HCT116 (cell line): ENCODE data around the gene PRKN. TPM values are rescaled to one million over a fixed set of nuclear protein-coding genes. Genes with fewer than 3 reads are reported as not detected.

Experiments
- ATAC-seq: fragments of 200-7000 bp; cut with Tn5 transposase; 2 replicates; pipeline ENCODE4 v1.9.1; 2020; ENCODE audit warnings: mild to moderate bottlenecking, moderate library complexity
- BruUV-seq: library from RNA; stranded (reverse); fragments of 400-500 nt; replicated peaks from 2 replicates; lab custom pipeline; 2021; lab: Mats Ljungman, UMichigan
- CTCF ChIA-PET: fragments of 300-600 bp; sonication (Branson Sonifier 250); formaldehyde crosslinking; loops from one replicate; lab custom pipeline; 2021; ENCODE audit warnings: antibody characterized with exemption; lab: Charles Lee
- POLR2A ChIA-PET: fragments of 300-600, 350-600 bp; sonication (Branson Sonifier 250); formaldehyde crosslinking; loops from one replicate; lab custom pipeline; 2021; ENCODE audit warnings: antibody characterized with exemption; lab: Charles Lee
- RAD21 ChIA-PET, 2 experiments: fragments of 300-600 bp; sonication (Branson Sonifier 250); formaldehyde crosslinking; loops; one replicate each; lab custom pipeline; 2023; ENCODE audit warnings: low total read pairs in 2 of 2; ENCODE audit not compliant: uncharacterized antibody in 2 of 2, unreplicated experiment in 2 of 2, low non-redundant PET in 1 of 2; lab: Charles Lee
- DNase-seq: peaks from one replicate; pipeline ENCODE4 v3.0.0-alpha.2; 2010; ENCODE audit warnings: low read depth, low spot score
- H2AFZ ChIP-seq: fragments of 200-600 bp; shearing (Covaris generic), sonication (generic); 2 replicates; pipeline ENCODE4 v1.6.1; 2017; ENCODE audit warnings: low read depth, mixed run types, mixed read lengths, antibody characterized with exemption, low read length; ENCODE audit not compliant: poor library complexity, severe bottlenecking
- H3K27ac ChIP-seq: 2 replicates; pipeline ENCODE4 v1.5.1; 2012; ENCODE audit warnings: low read depth, low read length
- H3K27me3 ChIP-seq: fragments of 200-600 bp; sonication (generic); 2 replicates; pipeline ENCODE4 v1.6.1; 2016; ENCODE audit warnings: mixed run types, low read length, mixed read lengths; ENCODE audit not compliant: insufficient read depth
- H3K36me3 ChIP-seq, 2 experiments: fragments of 200-500 bp in 1 of 2; fragments of 200-600 bp in 1 of 2; sonication (Bioruptor generic) in 1 of 2; sonication (generic) in 1 of 2; 2 replicates each; pipeline versions ENCODE4 v1.5.1 to v1.6.1; 2014 to 2016; ENCODE audit warnings: low read length in 2 of 2, inconsistent platforms in 1 of 2, mixed read lengths in 1 of 2, mixed run types in 1 of 2; ENCODE audit not compliant: insufficient read depth in 2 of 2, control insufficient read depth in 1 of 2
- H3K4me1 ChIP-seq, 2 experiments: fragments of 200-600 bp in 1 of 2; sonication (generic) in 1 of 2; 2 replicates each; pipeline versions ENCODE4 v1.5.1 to v1.6.1; 2012 to 2017; ENCODE audit warnings: low read length in 2 of 2, inconsistent platforms in 1 of 2, mild to moderate bottlenecking in 1 of 2, mixed read lengths in 1 of 2, mixed run types in 1 of 2, moderate library complexity in 1 of 2; ENCODE audit not compliant: insufficient read depth in 2 of 2, control insufficient read depth in 1 of 2
- H3K4me2 ChIP-seq: fragments of 200-600 bp; sonication (generic); 2 replicates; pipeline ENCODE4 v1.6.1; 2017; ENCODE audit warnings: mixed run types, low read length, mixed read lengths
- H3K4me3 ChIP-seq, 2 experiments: fragments of 200-600 bp in 1 of 2; sonication (generic) in 1 of 2; replicated peaks in 1 of 2; 2 replicates each; pipeline ENCODE4 v1.5.1; 2011 to 2016; ENCODE audit warnings: low read length in 2 of 2, control low read depth in 1 of 2, low read depth in 1 of 2, mild to moderate bottlenecking in 1 of 2, mixed read lengths in 1 of 2, mixed run types in 1 of 2
- H3K79me2 ChIP-seq: fragments of 200-600 bp; sonication (generic); 2 replicates; pipeline ENCODE4 v1.6.1; 2017; ENCODE audit warnings: mild to moderate bottlenecking, mixed run types, low read length, moderate library complexity, mixed read lengths; ENCODE audit not compliant: insufficient read depth
- H3K9ac ChIP-seq: fragments of 200-600 bp; sonication (generic); 2 replicates; pipeline ENCODE4 v1.6.1; 2016; ENCODE audit warnings: low read length, mixed read lengths
- H3K9me2 ChIP-seq: fragments of 200-600 bp; sonication (generic), shearing (Covaris generic); 2 replicates; pipeline ENCODE4 v1.6.1; 2017; ENCODE audit warnings: mixed run types, mild to moderate bottlenecking, moderate library complexity; ENCODE audit not compliant: insufficient read depth
- H3K9me3 ChIP-seq, 2 experiments: fragments of 200-500 bp in 1 of 2; fragments of 200-600 bp in 1 of 2; sonication (Bioruptor generic) in 1 of 2; sonication (generic) in 1 of 2; 2 replicates each; pipeline ENCODE4 v1.6.1; 2014 to 2017; ENCODE audit warnings: low read length in 2 of 2, mixed read lengths in 2 of 2, inconsistent platforms in 1 of 2, low read depth in 1 of 2, mild to moderate bottlenecking in 1 of 2, mixed run types in 1 of 2, moderate library complexity in 1 of 2; ENCODE audit not compliant: control insufficient read depth in 1 of 2, insufficient read depth in 1 of 2
- H4K20me1 ChIP-seq: fragments of 200-600 bp; sonication (generic), shearing (Covaris generic); 2 replicates; pipeline ENCODE4 v1.6.1; 2017; ENCODE audit warnings: mixed run types, mild to moderate bottlenecking, moderate library complexity; ENCODE audit not compliant: insufficient read depth
- CBX3 ChIP-seq: IDR thresholded peaks from 2 replicates; pipeline ENCODE4 v1.6.1; 2012; ENCODE audit warnings: low read depth
- CEBPB ChIP-seq: IDR thresholded peaks from 2 replicates; pipeline ENCODE4 v1.6.1; 2012; ENCODE audit warnings: low read depth
- EGR1 ChIP-seq: IDR thresholded peaks from 2 replicates; pipeline ENCODE4 v1.6.1; 2012; ENCODE audit warnings: low read depth
- ELF1 ChIP-seq: IDR thresholded peaks from 2 replicates; pipeline ENCODE4 v1.6.1; 2012; ENCODE audit warnings: low read depth, borderline replicate concordance
- EZH2 ChIP-seq: fragments of 200-600 bp; sonication (generic); IDR thresholded peaks from 2 replicates; pipeline ENCODE4 v1.6.1; 2017; ENCODE audit warnings: antibody characterized with exemption, mixed run types
- EZH2phosphoT487 ChIP-seq: fragments of 200-600 bp; IDR thresholded peaks from 2 replicates; pipeline ENCODE4 v1.6.1; 2018; ENCODE audit warnings: antibody characterized with exemption, borderline replicate concordance
- FOSL1 ChIP-seq: IDR thresholded peaks from 2 replicates; pipeline ENCODE4 v1.6.1; 2012; ENCODE audit warnings: low read depth
- JUND ChIP-seq: IDR thresholded peaks from 2 replicates; pipeline ENCODE4 v1.6.1; 2012
- POLR2A ChIP-seq: IDR thresholded peaks from 2 replicates; pipeline ENCODE4 v1.7.0; 2011; ENCODE audit warnings: borderline replicate concordance; ENCODE audit not compliant: insufficient read depth, insufficient read length; ENCODE audit errors: extremely low read depth
- POLR2AphosphoS5 ChIP-seq: IDR thresholded peaks from 2 replicates; pipeline ENCODE4 v1.6.1; 2011; ENCODE audit warnings: mild to moderate bottlenecking, low read depth, low read length, moderate library complexity
- RAD21 ChIP-seq: IDR thresholded peaks from 2 replicates; pipeline ENCODE4 v1.6.1; 2012; ENCODE audit warnings: low read depth, mild to moderate bottlenecking
- REST ChIP-seq: IDR thresholded peaks from 2 replicates; pipeline ENCODE4 v1.6.1; 2012; ENCODE audit warnings: low read depth
- SIN3A ChIP-seq: IDR thresholded peaks from 2 replicates; pipeline ENCODE4 v1.6.1; 2012; ENCODE audit warnings: low read depth
- SP1 ChIP-seq: IDR thresholded peaks from 2 replicates; pipeline ENCODE4 v1.6.1; 2012; ENCODE audit warnings: low read depth
- SRF ChIP-seq: IDR thresholded peaks from 2 replicates; pipeline ENCODE4 v1.6.1; 2012; ENCODE audit warnings: low read depth
- TCF7L2 ChIP-seq: IDR thresholded peaks from 2 replicates; pipeline ENCODE4 v1.7.0; 2011; ENCODE audit warnings: borderline replicate concordance, inconsistent platforms; ENCODE audit not compliant: insufficient read depth, insufficient read length; ENCODE audit errors: extremely low read depth
- ZBTB33 ChIP-seq: IDR thresholded peaks from 2 replicates; pipeline ENCODE4 v1.6.1; 2011; ENCODE audit warnings: mild to moderate bottlenecking, low read length, moderate library complexity; ENCODE audit not compliant: insufficient replicate concordance; ENCODE audit errors: extremely low read depth
- ZFX ChIP-seq: fragments of 450-650 bp; IDR thresholded peaks from 2 replicates; pipeline ENCODE4 v1.6.1; 2017
- ZNF274 ChIP-seq: fragments of 200-500 bp; sonication (Bioruptor generic); IDR thresholded peaks from 2 replicates; pipeline ENCODE4 v1.6.1; 2014; ENCODE audit warnings: mild to moderate bottlenecking, low read depth, low read length, inconsistent platforms
- intact Hi-C: fragments of 100-400 bp; cut with micrococcal nuclease; formaldehyde crosslinking; loops from 2 replicates; pipeline ENCODE4 v1.10.0; 2022
- total RNA-seq: library from RNA; stranded (reverse); gene quantifications from one replicate; pipeline ENCODE4 v1.2.1, GENCODE V29; 2021; ENCODE audit not compliant: unreplicated experiment

The PRKN gene
- total RNA-seq, 1 experiment from 2014 or later, result 2.6 TPM

GRCh38 chr6:162085561-162085960, 642.0 kb downstream of the PRKN start (continued):
- TF ChIP-seq REST, result no peak
- TF ChIP-seq SIN3A, result no peak

- Histone ChIP-seq H3K36me3 (no peaks in the 10 kb centered on the region), H3K4me3 (no peak overlapping the region), H3K9ac (no peak overlapping the region), H3K4me1 (no peaks in the 10 kb centered on the region), H4K20me1 (no peaks in the 10 kb centered on the region), H3K27ac (no peak overlapping the region), H3K9me3 (no peaks in the 10 kb centered on the region), H3K4me2 (no peak overlapping the region), H3K27me3 (no peaks in the 10 kb centered on the region), H3K79me2 (no peaks in the 10 kb centered on the region), H2AFZ (no peak overlapping the region), H3K9me2 (no peaks in the 10 kb centered on the region)
- no peak for ATAC-seq
- RAD21 ChIA-PET, result no interaction called here
- no peak for TF ChIP-seq CBX3
- no peak for TF ChIP-seq RAD21
- TF ChIP-seq POLR2A, result no peak
- no peak for TF ChIP-seq REST
- no peak for TF ChIP-seq POLR2AphosphoS5
- TF ChIP-seq EZH2, result no peak
- no peak for TF ChIP-seq ELF1
- no peak for TF ChIP-seq EZH2phosphoT487
- TF ChIP-seq JUND, result no peak
- no peak for TF ChIP-seq SRF
- TF ChIP-seq CEBPB, result no peak
- no peak for TF ChIP-seq EGR1
- TF ChIP-seq SP1, result no peak
- TF ChIP-seq ZFX, result no peak
- no peak for TF ChIP-seq ZBTB33
- no peak for TF ChIP-seq FOSL1
- no peak for TF ChIP-seq ZNF274
- no peak for TF ChIP-seq TCF7L2
- no TSS peak for BruUV-seq
- CTCF ChIA-PET, result no interaction called here
- no peak for DNase-seq
- POLR2A ChIA-PET, result no interaction called here
- intact Hi-C loops, result no loop called here
These were observed 645.0 kb downstream of the PRKN start for GRCh38 chr6:162082520-162082919.
